ENCODE results near the gene KLK11. TPM values are rescaled to one million over a fixed set of nuclear protein-coding genes. Genes with fewer than 3 reads are reported as not detected.

Gene KLK11
- total RNA-seq, 1 experiment from 2014 or later: not detected

DNA sequence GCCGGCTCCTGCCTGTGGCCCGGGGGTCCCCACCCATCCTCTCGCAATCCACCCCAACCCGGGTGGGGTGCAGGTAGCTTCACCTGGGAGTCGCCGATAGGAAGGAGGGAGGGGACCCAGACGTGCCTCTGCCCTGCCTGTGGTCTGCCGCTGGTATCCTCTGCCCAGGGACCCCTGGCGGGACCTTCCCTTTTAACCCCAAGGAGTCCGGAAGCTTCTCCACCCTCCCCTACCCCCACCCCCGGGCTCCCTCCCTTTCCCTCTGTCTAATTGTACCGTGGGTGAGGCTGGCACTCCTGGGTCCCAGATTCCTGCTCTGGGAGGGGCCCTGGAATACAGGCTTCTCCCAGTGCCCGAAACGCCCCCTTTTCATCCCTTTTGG, 6.9 kb downstream of the KLK11 start, which contains the start of gene KLK10:
TSS of gene KLK10 (minus strand) at position 166 of the 382 bp plus-strand sequence. CDS start 579 bp downstream, outside the sequence.
- Histone ChIP-seq H3K36me3 (ENCODE audit: control insufficient read depth, insufficient read depth, low read length) (no peaks in the 10 kb centered on the region; the same call in 1 of the 2 replicates), H3K9me3 (ENCODE audit: control insufficient read depth, insufficient read depth, low read depth, low read length) (no peaks in the 10 kb centered on the region), H3K27ac (ENCODE audit: low read length) (no peak within 1 kb of the TSS), H3K4me1 (ENCODE audit: control insufficient read depth, insufficient read depth, low read length) (peaks cover 3% of the 10 kb centered on the region), H3K27me3 (ENCODE audit: control insufficient read depth, insufficient read depth, low read length) (peaks cover 2% of the 10 kb centered on the region; the same call in 1 of the 2 replicates), H3K4me3 (ENCODE audit: low read depth in 2 of 2, low read length in 2 of 2) (peak within 1 kb of the TSS; percentile 30 to 50)
- ChIA-PET CTCF (interaction anchor here (0.6 kb wide), 1 partner anchor 95 kb away, joined by 6 read pairs; no protein-coding TSS in a partner anchor), POLR2A (interaction anchor here (0.6 kb wide), 1 partner anchor 15 kb away, joined by 11 read pairs; the partner anchor contains the start of gene KLK12)
- TF ChIP-seq SIN3A (IDR thresholded peaks at IDR 0.05; ENCODE audit: borderline replicate concordance, insufficient read depth, low read depth, low read length) (no peak), TCF7L2 (IDR thresholded peaks at IDR 0.05; ENCODE audit: low read depth, low read length) (no peak), POLR2AphosphoS5 (IDR thresholded peaks at IDR 0.05; ENCODE audit: low read depth, low read length) (no peak)
- TF ChIP-seq, protein P1, sequence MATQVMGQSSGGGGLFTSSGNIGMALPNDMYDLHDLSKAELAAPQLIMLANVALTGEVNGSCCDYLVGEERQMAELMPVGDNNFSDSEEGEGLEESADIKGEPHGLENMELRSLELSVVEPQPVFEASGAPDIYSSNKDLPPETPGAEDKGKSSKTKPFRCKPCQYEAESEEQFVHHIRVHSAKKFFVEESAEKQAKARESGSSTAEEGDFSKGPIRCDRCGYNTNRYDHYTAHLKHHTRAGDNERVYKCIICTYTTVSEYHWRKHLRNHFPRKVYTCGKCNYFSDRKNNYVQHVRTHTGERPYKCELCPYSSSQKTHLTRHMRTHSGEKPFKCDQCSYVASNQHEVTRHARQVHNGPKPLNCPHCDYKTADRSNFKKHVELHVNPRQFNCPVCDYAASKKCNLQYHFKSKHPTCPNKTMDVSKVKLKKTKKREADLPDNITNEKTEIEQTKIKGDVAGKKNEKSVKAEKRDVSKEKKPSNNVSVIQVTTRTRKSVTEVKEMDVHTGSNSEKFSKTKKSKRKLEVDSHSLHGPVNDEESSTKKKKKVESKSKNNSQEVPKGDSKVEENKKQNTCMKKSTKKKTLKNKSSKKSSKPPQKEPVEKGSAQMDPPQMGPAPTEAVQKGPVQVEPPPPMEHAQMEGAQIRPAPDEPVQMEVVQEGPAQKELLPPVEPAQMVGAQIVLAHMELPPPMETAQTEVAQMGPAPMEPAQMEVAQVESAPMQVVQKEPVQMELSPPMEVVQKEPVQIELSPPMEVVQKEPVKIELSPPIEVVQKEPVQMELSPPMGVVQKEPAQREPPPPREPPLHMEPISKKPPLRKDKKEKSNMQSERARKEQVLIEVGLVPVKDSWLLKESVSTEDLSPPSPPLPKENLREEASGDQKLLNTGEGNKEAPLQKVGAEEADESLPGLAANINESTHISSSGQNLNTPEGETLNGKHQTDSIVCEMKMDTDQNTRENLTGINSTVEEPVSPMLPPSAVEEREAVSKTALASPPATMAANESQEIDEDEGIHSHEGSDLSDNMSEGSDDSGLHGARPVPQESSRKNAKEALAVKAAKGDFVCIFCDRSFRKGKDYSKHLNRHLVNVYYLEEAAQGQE (IDR thresholded peaks at IDR 0.05; ENCODE audit: insufficient read depth in 1 of 2, low read depth in 2 of 2, low read length in 1 of 2): no peak
- TF ChIP-seq, protein P2, sequence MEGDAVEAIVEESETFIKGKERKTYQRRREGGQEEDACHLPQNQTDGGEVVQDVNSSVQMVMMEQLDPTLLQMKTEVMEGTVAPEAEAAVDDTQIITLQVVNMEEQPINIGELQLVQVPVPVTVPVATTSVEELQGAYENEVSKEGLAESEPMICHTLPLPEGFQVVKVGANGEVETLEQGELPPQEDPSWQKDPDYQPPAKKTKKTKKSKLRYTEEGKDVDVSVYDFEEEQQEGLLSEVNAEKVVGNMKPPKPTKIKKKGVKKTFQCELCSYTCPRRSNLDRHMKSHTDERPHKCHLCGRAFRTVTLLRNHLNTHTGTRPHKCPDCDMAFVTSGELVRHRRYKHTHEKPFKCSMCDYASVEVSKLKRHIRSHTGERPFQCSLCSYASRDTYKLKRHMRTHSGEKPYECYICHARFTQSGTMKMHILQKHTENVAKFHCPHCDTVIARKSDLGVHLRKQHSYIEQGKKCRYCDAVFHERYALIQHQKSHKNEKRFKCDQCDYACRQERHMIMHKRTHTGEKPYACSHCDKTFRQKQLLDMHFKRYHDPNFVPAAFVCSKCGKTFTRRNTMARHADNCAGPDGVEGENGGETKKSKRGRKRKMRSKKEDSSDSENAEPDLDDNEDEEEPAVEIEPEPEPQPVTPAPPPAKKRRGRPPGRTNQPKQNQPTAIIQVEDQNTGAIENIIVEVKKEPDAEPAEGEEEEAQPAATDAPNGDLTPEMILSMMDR (IDR thresholded peaks at IDR 0.05): no peak
- in situ Hi-C loops (cut with HindIII; ENCODE audit: low pct_unique_long_range_greater_than_20kb, low sequenced_read_pairs) (no loop called here), intact Hi-C loops (cut with micrococcal nuclease; ENCODE audit: unreplicated experiment) (no loop called here)
- no TSS peak for BruUV-seq (replicated peaks)
- DNase-seq (ENCODE audit: low read depth, low spot score) (no peak), ATAC-seq (no peak)

DNA sequence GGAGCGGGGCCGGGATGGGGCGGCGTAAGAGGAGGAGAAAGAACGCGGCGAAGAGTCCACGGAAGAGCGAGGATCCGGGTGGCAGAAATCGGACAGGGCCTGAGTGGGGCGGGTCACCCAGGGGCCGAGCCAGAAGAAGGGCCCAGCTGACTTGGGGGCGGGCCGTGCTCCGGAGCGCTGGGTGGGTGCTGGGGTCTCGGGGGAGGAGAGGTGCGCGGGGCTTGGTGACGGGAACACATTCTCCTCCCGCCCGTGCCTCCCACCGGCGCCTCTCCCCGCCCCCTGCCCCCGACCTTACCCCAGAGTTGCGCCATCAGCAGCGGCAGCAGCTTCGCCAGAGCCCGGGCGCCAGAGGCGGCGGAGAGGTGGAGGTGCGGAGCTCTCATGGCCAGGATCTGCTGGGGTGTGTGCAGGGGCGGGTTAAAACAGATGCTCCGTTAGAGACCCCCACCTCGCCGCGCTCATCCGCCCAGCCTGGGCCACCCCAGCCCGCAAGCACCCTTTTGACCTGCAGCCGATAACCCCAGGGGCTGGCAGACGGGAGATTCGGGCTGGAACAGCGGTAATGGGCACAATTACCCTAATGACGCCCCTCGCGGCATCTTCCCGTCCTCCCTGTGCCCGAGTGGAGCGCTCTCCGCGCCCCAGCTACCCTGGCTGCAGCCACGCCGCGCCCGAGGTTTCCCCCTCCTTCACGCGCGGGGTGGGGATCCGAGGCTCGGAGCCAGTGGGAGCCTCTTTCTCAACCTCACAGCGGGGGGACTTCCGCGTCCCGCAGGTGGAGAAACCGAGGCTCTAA, 7.5 kb downstream of the KLK11 start:
- ChIA-PET CTCF (interaction anchor here (0.6 to 1.0 kb wide), 3 partner anchors 18 to 95 kb away, joined by 4 to 9 read pairs (median 6); partner anchors contain the start of gene KLK8), POLR2A (interaction anchor here (0.5 to 0.6 kb wide), 3 partner anchors 16 to 318 kb away, joined by 3 to 11 read pairs (median 7); partner anchors contain the start of gene KLK12)
- no peaks in the 10 kb centered on the region; the same call in 1 of the 2 replicates for H3K36me3 ChIP-seq (ENCODE audit: control insufficient read depth, insufficient read depth, low read length)
- peaks cover 3% of the 10 kb centered on the region for H3K4me1 ChIP-seq (ENCODE audit: control insufficient read depth, insufficient read depth, low read length)
- in situ Hi-C loops (cut with HindIII; ENCODE audit: low pct_unique_long_range_greater_than_20kb, low sequenced_read_pairs) (no loop called here), intact Hi-C loops (cut with micrococcal nuclease; ENCODE audit: unreplicated experiment) (no loop called here)
- no peaks in the 10 kb centered on the region for H3K9me3 ChIP-seq (ENCODE audit: control insufficient read depth, insufficient read depth, low read depth, low read length)
- H3K4me3 ChIP-seq (ENCODE audit: low read depth in 2 of 2, low read length in 2 of 2): peak overlapping the region; percentile 30 to 50
- no peak for DNase-seq (ENCODE audit: low read depth, low spot score)
- peak; percentile 52; the same call in 1 of the 2 replicates for ATAC-seq
- no TSS peak for BruUV-seq (replicated peaks)
- no peak overlapping the region for H3K27ac ChIP-seq (ENCODE audit: low read length)
- TF ChIP-seq, protein P2 (IDR thresholded peaks at IDR 0.05): no peak
- TF ChIP-seq TCF7L2 (IDR thresholded peaks at IDR 0.05; ENCODE audit: low read depth, low read length) (no peak), SIN3A (IDR thresholded peaks at IDR 0.05; ENCODE audit: borderline replicate concordance, insufficient read depth, low read depth, low read length) (no peak), POLR2AphosphoS5 (IDR thresholded peaks at IDR 0.05; ENCODE audit: low read depth, low read length) (no peak)
- TF ChIP-seq, protein P1 (IDR thresholded peaks at IDR 0.05; ENCODE audit: insufficient read depth in 1 of 2, low read depth in 2 of 2, low read length in 1 of 2): no peak
- peaks cover 2% of the 10 kb centered on the region; the same call in 1 of the 2 replicates for H3K27me3 ChIP-seq (ENCODE audit: control insufficient read depth, insufficient read depth, low read length)

All from Panc1 (cell line).